HepG2 (cell line): ENCODE results near the gene OTUD7B. TPM values are rescaled to one million over a fixed set of nuclear protein-coding genes. Genes with fewer than 3 reads are reported as not detected.
A peak's percentile ranks its signal among the peaks of the same experiment; 100 is the strongest.

Experiments used
- KDM2A ChIP-seq: sonication (generic); formaldehyde crosslinking; IDR thresholded peaks from 2 replicates; pipeline ENCODE4 v1.4.0; 2020; ENCODE audit warnings: low read depth, missing genetic modification reagents, borderline replicate concordance
- NCOA2 ChIP-seq: sonication (generic); formaldehyde crosslinking; IDR thresholded peaks from 2 replicates; pipeline ENCODE4 v1.8.0; 2022; ENCODE audit warnings: inconsistent platforms
- NCOA5 ChIP-seq: sonication (generic); formaldehyde crosslinking; IDR thresholded peaks from 2 replicates; pipeline ENCODE4 v1.4.0; 2020; ENCODE audit warnings: missing genetic modification reagents
- NR2F1 ChIP-seq, 2 experiments: fragments of 450-650 bp in 1 of 2; formaldehyde crosslinking in 1 of 2; IDR thresholded peaks; 2 replicates each; pipeline versions ENCODE4 v1.5.0 to v1.6.1; 2016 to 2020; ENCODE audit warnings: mild to moderate bottlenecking in 1 of 2, missing compliant biosample characterization in 1 of 2, missing genetic modification reagents in 1 of 2, moderate library complexity in 1 of 2
- ZNF343 ChIP-seq: sonication (generic); formaldehyde crosslinking; IDR thresholded peaks from 2 replicates; pipeline ENCODE4 v1.4.0; 2020; ENCODE audit warnings: mild to moderate bottlenecking, missing genetic modification reagents
- ZNF451 ChIP-seq: sonication (generic); formaldehyde crosslinking; IDR thresholded peaks from 2 replicates; pipeline ENCODE4 v1.5.0; 2020; ENCODE audit warnings: mild to moderate bottlenecking, missing genetic modification reagents
- ZNF567 ChIP-seq: sonication (generic); formaldehyde crosslinking; IDR thresholded peaks from 2 replicates; pipeline ENCODE4 v1.8.1; 2023; ENCODE audit warnings: mild to moderate bottlenecking, missing genetic modification reagents, borderline replicate concordance
- ZNF644 ChIP-seq: IDR thresholded peaks from 2 replicates; pipeline ENCODE4 v1.6.1; 2016; ENCODE audit warnings: low read depth
- ZNF816 ChIP-seq: sonication (generic); formaldehyde crosslinking; IDR thresholded peaks from 2 replicates; pipeline ENCODE4 v1.8.0; 2022; ENCODE audit warnings: missing genetic modification reagents, mild to moderate bottlenecking, borderline replicate concordance
- polyA plus RNA-seq, 8 experiments: library from polyadenylated mRNA; depleted of rRNA in 3 of 8; stranded (reverse) in 7 of 8; unstranded in 1 of 8; fragments of >200 nt; fragmentation: Illumina TruSeq in 4 of 8; extraction: Trizol in 4 of 8; gene quantifications; 2 replicates each; pipeline versions ENCODE4 v1.2.1 to v1.2.3, GENCODE V29; 2011 to 2016; ENCODE audit warnings: low read depth in 4 of 8, missing spikeins in 1 of 8, mixed read lengths in 1 of 8; ENCODE audit not compliant: insufficient read depth in 1 of 8
- total RNA-seq, 5 experiments: library from RNA; depleted of rRNA; stranded (reverse); fragments of >200 nt; fragmentation: Illumina TruSeq; extraction: Trizol; gene quantifications; 2 replicates each; pipeline ENCODE4 v1.2.3, GENCODE V29; 2016; ENCODE audit warnings: low read depth in 1 of 5
- TF ChIP-seq, protein P1 (sequence below): sonication (generic); formaldehyde crosslinking; IDR thresholded peaks from 2 replicates; pipeline ENCODE4 v1.4.0; 2020; ENCODE audit warnings: missing genetic modification reagents
- TF ChIP-seq, protein P2 (sequence below): conservative IDR thresholded peaks from 2 replicates; pipeline ENCODE4 v1.6.1; 2018; ENCODE audit warnings: missing genetic modification reagents
- TF ChIP-seq, protein P3 (sequence below): sonication (generic); formaldehyde crosslinking; IDR thresholded peaks from 2 replicates; pipeline ENCODE4 v1.5.1; 2020; ENCODE audit warnings: mild to moderate bottlenecking, missing genetic modification reagents
- TF ChIP-seq, protein P4 (sequence below): sonication (generic); formaldehyde crosslinking; IDR thresholded peaks from 2 replicates; pipeline ENCODE4 v1.4.0; 2020; ENCODE audit warnings: missing genetic modification reagents
- TF ChIP-seq, protein P5 (sequence below): IDR thresholded peaks from 2 replicates; pipeline ENCODE4 v1.6.1; 2016; ENCODE audit warnings: missing compliant biosample characterization, missing genetic modification reagents, borderline replicate concordance

The OTUD7B gene
- total and polyA plus RNA-seq, 2 of the 13 experiments (the other 11 are each of a cell fraction or from before 2014, with no cell fraction given): 5.1 to 11.2 TPM

DNA sequence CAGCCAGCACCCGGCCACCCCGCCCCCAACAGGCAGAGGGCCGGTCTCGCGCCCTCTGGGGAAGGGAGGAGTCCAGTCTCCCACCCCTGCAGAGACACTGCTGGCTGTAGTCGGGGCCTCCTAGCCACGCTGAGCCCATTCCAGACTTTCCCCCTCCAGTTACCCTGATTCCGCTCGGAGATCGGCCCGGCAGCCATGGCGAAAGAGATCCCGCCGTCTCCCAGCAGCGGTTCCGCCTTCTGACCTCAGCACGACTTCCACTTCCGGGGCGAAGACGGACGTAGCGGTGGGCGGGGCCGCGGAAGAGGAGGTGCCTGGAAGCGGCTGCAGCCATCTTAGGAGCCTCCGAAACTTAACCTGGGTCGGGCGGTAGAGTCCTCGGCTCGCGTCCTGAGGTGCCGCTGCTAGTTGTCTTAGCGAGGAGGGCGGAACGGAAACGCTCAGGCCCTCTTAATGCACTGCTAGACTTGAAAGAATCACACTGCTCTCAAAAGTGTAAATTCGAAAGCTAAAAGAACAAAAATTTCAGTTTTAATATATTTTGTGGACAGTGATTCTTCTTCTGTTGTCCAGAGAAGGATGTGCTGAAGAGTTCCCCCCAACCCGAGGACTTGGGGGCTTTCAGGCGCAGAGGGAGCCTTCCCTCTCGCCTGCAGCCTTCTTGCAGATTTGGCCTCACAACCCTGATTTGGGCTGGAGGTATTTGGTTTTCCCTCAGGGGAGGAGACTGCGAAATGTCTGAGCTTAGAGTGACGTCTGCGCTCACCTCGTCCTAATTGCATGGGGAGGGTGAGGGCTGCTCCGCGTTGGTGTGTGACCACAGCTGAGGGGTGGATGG is 82.7 kb downstream of the OTUD7B start, which contains the start of gene SF3B4 (continued):
- TF ChIP-seq, protein P1, sequence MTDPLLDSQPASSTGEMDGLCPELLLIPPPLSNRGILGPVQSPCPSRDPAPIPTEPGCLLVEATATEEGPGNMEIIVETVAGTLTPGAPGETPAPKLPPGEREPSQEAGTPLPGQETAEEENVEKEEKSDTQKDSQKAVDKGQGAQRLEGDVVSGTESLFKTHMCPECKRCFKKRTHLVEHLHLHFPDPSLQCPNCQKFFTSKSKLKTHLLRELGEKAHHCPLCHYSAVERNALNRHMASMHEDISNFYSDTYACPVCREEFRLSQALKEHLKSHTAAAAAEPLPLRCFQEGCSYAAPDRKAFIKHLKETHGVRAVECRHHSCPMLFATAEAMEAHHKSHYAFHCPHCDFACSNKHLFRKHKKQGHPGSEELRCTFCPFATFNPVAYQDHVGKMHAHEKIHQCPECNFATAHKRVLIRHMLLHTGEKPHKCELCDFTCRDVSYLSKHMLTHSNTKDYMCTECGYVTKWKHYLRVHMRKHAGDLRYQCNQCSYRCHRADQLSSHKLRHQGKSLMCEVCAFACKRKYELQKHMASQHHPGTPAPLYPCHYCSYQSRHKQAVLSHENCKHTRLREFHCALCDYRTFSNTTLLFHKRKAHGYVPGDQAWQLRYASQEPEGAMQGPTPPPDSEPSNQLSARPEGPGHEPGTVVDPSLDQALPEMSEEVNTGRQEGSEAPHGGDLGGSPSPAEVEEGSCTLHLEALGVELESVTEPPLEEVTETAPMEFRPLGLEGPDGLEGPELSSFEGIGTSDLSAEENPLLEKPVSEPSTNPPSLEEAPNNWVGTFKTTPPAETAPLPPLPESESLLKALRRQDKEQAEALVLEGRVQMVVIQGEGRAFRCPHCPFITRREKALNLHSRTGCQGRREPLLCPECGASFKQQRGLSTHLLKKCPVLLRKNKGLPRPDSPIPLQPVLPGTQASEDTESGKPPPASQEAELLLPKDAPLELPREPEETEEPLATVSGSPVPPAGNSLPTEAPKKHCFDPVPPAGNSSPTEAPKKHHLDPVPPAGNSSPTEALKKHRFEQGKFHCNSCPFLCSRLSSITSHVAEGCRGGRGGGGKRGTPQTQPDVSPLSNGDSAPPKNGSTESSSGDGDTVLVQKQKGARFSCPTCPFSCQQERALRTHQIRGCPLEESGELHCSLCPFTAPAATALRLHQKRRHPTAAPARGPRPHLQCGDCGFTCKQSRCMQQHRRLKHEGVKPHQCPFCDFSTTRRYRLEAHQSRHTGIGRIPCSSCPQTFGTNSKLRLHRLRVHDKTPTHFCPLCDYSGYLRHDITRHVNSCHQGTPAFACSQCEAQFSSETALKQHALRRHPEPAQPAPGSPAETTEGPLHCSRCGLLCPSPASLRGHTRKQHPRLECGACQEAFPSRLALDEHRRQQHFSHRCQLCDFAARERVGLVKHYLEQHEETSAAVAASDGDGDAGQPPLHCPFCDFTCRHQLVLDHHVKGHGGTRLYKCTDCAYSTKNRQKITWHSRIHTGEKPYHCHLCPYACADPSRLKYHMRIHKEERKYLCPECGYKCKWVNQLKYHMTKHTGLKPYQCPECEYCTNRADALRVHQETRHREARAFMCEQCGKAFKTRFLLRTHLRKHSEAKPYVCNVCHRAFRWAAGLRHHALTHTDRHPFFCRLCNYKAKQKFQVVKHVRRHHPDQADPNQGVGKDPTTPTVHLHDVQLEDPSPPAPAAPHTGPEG (CRISPR knock-in tag): 0 out of 2 replicates have a peak, but pooled peaks have one; percentile 62
- TF ChIP-seq NCOA5 (CRISPR knock-in tag): no peak
- TF ChIP-seq NCOA2 (CRISPR knock-in tag): no peak
- no peak for TF ChIP-seq ZNF343 (CRISPR knock-in tag)
- TF ChIP-seq KDM2A (CRISPR knock-in tag): peak; percentile 87; the same call in 1 of the 2 replicates
- TF ChIP-seq, protein P2, sequence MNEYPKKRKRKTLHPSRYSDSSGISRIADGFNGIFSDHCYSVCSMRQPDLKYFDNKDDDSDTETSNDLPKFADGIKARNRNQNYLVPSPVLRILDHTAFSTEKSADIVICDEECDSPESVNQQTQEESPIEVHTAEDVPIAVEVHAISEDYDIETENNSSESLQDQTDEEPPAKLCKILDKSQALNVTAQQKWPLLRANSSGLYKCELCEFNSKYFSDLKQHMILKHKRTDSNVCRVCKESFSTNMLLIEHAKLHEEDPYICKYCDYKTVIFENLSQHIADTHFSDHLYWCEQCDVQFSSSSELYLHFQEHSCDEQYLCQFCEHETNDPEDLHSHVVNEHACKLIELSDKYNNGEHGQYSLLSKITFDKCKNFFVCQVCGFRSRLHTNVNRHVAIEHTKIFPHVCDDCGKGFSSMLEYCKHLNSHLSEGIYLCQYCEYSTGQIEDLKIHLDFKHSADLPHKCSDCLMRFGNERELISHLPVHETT (CRISPR knock-in tag): peak; percentile 58; the same call in 1 of the 2 replicates
- TF ChIP-seq, protein P3, sequence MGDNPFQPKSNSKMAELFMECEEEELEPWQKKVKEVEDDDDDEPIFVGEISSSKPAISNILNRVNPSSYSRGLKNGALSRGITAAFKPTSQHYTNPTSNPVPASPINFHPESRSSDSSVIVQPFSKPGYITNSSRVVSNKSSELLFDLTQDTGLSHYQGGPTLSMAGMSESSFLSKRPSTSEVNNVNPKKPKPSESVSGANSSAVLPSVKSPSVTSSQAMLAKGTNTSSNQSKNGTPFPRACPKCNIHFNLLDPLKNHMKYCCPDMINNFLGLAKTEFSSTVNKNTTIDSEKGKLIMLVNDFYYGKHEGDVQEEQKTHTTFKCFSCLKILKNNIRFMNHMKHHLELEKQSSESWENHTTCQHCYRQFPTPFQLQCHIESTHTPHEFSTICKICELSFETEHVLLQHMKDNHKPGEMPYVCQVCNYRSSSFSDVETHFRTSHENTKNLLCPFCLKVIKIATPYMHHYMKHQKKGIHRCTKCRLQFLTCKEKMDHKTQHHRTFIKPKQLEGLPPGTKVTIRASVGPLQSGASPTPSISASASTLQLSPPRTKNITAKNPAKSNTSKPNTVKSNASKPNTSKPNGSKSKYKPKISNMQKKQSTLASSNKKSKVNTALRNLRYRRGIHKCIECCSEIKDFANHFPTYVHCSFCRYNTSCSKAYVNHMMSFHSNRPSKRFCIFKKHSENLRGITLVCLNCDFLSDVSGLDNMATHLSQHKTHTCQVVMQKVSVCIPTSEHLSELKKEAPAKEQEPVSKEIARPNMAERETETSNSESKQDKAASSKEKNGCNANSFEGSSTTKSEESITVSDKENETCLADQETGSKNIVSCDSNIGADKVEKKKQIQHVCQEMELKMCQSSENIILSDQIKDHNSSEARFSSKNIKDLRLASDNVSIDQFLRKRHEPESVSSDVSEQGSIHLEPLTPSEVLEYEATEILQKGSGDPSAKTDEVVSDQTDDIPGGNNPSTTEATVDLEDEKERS (CRISPR knock-in tag): no peak
- no peak for TF ChIP-seq ZNF567
- TF ChIP-seq ZNF644: no peak
- TF ChIP-seq ZNF816 (CRISPR knock-in tag): no peak
- no peak for TF ChIP-seq NR2F1 (CRISPR knock-in tag; IDR thresholded peaks at IDR 0.05)
- TF ChIP-seq, protein P4, sequence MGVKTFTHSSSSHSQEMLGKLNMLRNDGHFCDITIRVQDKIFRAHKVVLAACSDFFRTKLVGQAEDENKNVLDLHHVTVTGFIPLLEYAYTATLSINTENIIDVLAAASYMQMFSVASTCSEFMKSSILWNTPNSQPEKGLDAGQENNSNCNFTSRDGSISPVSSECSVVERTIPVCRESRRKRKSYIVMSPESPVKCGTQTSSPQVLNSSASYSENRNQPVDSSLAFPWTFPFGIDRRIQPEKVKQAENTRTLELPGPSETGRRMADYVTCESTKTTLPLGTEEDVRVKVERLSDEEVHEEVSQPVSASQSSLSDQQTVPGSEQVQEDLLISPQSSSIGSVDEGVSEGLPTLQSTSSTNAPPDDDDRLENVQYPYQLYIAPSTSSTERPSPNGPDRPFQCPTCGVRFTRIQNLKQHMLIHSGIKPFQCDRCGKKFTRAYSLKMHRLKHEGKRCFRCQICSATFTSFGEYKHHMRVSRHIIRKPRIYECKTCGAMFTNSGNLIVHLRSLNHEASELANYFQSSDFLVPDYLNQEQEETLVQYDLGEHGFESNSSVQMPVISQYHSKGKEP: peak; percentile 36; the same call in 1 of the 2 replicates
- no peak; the same call in 1 of the 2 replicates for TF ChIP-seq ZNF451
- TF ChIP-seq, protein P5, sequence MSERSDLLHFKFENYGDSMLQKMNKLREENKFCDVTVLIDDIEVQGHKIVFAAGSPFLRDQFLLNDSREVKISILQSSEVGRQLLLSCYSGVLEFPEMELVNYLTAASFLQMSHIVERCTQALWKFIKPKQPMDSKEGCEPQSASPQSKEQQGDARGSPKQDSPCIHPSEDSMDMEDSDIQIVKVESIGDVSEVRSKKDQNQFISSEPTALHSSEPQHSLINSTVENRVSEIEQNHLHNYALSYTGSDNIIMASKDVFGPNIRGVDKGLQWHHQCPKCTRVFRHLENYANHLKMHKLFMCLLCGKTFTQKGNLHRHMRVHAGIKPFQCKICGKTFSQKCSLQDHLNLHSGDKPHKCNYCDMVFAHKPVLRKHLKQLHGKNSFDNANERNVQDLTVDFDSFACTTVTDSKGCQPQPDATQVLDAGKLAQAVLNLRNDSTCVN: no peak
